DOHH2 (cell line): ENCODE measurements around the gene MGMT.

Source experiments
- CTCF ChIP-seq: fragments of 200-600 bp; sonication (generic); IDR thresholded peaks from one replicate; pipeline ENCODE4 v1.5.1; 2014; ENCODE audit warnings: antibody characterized with exemption, mild to moderate bottlenecking, low read depth, low read length; ENCODE audit not compliant: poor library complexity, severe bottlenecking
- EZH2phosphoT487 ChIP-seq: fragments of 200-600 bp; sonication (generic); IDR thresholded peaks from 2 replicates; pipeline ENCODE4 v1.6.1; 2017; ENCODE audit warnings: borderline replicate concordance, mild to moderate bottlenecking, antibody characterized with exemption, low read length, moderate library complexity, mixed read lengths

DNA sequence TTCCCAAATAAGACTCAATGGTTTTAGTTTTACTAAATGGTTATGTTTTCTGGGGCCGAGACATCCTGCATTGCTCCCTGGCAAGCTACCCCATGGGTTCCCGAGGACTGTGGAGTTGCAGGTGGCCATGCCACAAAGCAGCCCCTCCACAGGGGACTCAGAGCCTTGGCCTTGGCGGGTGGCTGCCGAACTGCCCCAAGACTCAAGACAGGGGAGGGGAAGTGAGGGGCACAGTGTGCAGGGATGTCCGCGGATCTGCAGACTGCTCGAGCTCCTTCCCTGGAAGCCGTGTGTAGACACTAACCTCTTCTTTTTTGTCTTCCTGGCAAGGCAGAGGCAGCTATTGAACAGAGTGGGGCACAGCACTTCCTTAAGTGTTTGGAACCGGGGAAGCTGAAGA, 342.4 kb downstream of the MGMT start:
- TF ChIP-seq CTCF: no peak
- TF ChIP-seq EZH2phosphoT487: no peak
